Measurements from ENCODE around the gene TERB1. TPM values are rescaled to one million over a fixed set of nuclear protein-coding genes. Genes with fewer than 3 reads are reported as not detected.

Gene TERB1
- polyA plus RNA-seq, 1 donor, result 0.12 TPM

Other genes starting within 250 kb of the TERB1 start
- gene CKLF, start 249.0 kb downstream of the TERB1 start, polyA plus RNA-seq (ENCODE audit: insufficient read length), result 38.9 TPM
- gene CMTM1, start 235.1 kb downstream of the TERB1 start, polyA plus RNA-seq (ENCODE audit: insufficient read length), result 7.0 TPM
- 0.75 TPM for gene CMTM2, start 222.1 kb downstream of the TERB1 start, polyA plus RNA-seq (ENCODE audit: insufficient read length)
- gene CMTM3, start 196.9 kb downstream of the TERB1 start, polyA plus RNA-seq (ENCODE audit: insufficient read length), result 61.1 TPM
- gene CMTM4, start 104.8 kb downstream of the TERB1 start, polyA plus RNA-seq (ENCODE audit: insufficient read length), result 71.6 TPM
- 174 TPM for gene DYNC1LI2, start 50.0 kb downstream of the TERB1 start, polyA plus RNA-seq (ENCODE audit: insufficient read length)
- gene NAE1, start 29.4 kb upstream of the TERB1 start, polyA plus RNA-seq (ENCODE audit: insufficient read length), result 115 TPM
- 0.65 TPM for gene CA7, start 42.8 kb upstream of the TERB1 start, polyA plus RNA-seq (ENCODE audit: insufficient read length)
- 15.0 TPM for gene PDP2, start 78.9 kb upstream of the TERB1 start, polyA plus RNA-seq (ENCODE audit: insufficient read length)
- gene CDH16, start 117.3 kb upstream of the TERB1 start, polyA plus RNA-seq (ENCODE audit: insufficient read length), result 221 TPM
- 3.7 TPM for gene RRAD, start 124.0 kb upstream of the TERB1 start, polyA plus RNA-seq (ENCODE audit: insufficient read length)
- gene CIAO2B, start 132.8 kb upstream of the TERB1 start, polyA plus RNA-seq (ENCODE audit: insufficient read length), result 78.3 TPM
- 41.1 TPM for gene CES2, start 133.9 kb upstream of the TERB1 start, polyA plus RNA-seq (ENCODE audit: insufficient read length)
- gene CES3, start 159.7 kb upstream of the TERB1 start, polyA plus RNA-seq (ENCODE audit: insufficient read length), result 4.1 TPM
- 12.4 TPM for gene CES4A, start 187.0 kb upstream of the TERB1 start, polyA plus RNA-seq (ENCODE audit: insufficient read length)
- 83.8 TPM for gene CBFB, start 227.6 kb upstream of the TERB1 start, polyA plus RNA-seq (ENCODE audit: insufficient read length)